Body of pancreas (tissue), 4 donors: ENCODE data around the gene ANKRD28. TPM values are rescaled to one million over a fixed set of nuclear protein-coding genes. Genes with fewer than 3 reads are reported as not detected.
"Not testable (repeated sequence)": the region's sequence is repeated elsewhere in the genome, so short reads cannot be mapped to it uniquely, and the experiment has no call there.

Experiments used
- ATAC-seq: fragments of 150-250 bp; one replicate; pipeline ENCODE4 v1.9.1; 2016
- DNase-seq, 4 donors: peaks; one replicate each; pipeline ENCODE4 v3.0.0-alpha.2; 2019
- H3K27ac ChIP-seq, 4 donors: fragments of 200-600 bp; sonication (generic); 1 replicate in 3 of 4; 2 replicates in 1 of 4; pipeline versions ENCODE4 v1.5.1 to v1.6.1; 2016 to 2019; ENCODE audit warnings: mild to moderate bottlenecking in 1 of 4, mixed read lengths in 1 of 4, moderate library complexity in 1 of 4
- H3K27me3 ChIP-seq, 2 donors: fragments of 200-600 bp; sonication (generic); one replicate each; pipeline ENCODE4 v1.6.0; 2016; ENCODE audit warnings: mild to moderate bottlenecking in 1 of 2
- H3K36me3 ChIP-seq, 2 donors: fragments of 200-600 bp; sonication (generic); replicated peaks in 1 of 2; 2 replicates each; pipeline ENCODE4 v1.5.1; 2016; ENCODE audit warnings: low read depth in 2 of 2; ENCODE audit not compliant: insufficient read depth in 1 of 2
- H3K4me1 ChIP-seq: fragments of 200-600 bp; sonication (generic); one replicate; pipeline ENCODE4 v1.6.0; 2016
- H3K4me3 ChIP-seq, 2 donors: fragments of 200-600 bp; sonication (generic); 1 replicate in 1 of 2; 2 replicates in 1 of 2; pipeline ENCODE4 v1.5.1; 2016 to 2019
- H3K9me3 ChIP-seq, 3 donors: fragments of 200-600 bp; sonication (generic); 1 replicate in 2 of 3; 2 replicates in 1 of 3; pipeline ENCODE4 v1.5.1; 2016
- POLR2A ChIP-seq, 3 donors: fragments of 450-650 bp; IDR thresholded peaks; one replicate each; pipeline ENCODE4 v1.6.1; 2016; ENCODE audit warnings: antibody characterized with exemption in 3 of 3, mild to moderate bottlenecking in 2 of 3
- WGBS, 2 donors: methylation state at CpG; one replicate each; pipeline ENCODE4 v1.1.5; 2017; 5-methylcytosine and 5-hydroxymethylcytosine counted together
- intact Hi-C: fragments of 100-400 bp; cut with DNase I; formaldehyde crosslinking; loops from one replicate; pipeline ENCODE4 v1.15.1; 2023
- total RNA-seq, 2 donors: library from RNA; depleted of rRNA; stranded (reverse); fragments of >200 nt; gene quantifications; one replicate each; pipeline ENCODE4 v1.1.0, GENCODE V29; 2016
- TF ChIP-seq, protein P1 (sequence below), 7 experiments: fragments of 450-650 bp in 4 of 7; fragments of 200-600 bp in 3 of 7; sonication (generic) in 3 of 7; IDR thresholded peaks; one replicate each; pipeline ENCODE4 v1.5.1; 2016 to 2019; ENCODE audit warnings: antibody characterized with exemption in 7 of 7

ANKRD28 gene
- total RNA-seq, 2 donors from 2014 or later = 26.7 to 37.1 TPM

DNA sequence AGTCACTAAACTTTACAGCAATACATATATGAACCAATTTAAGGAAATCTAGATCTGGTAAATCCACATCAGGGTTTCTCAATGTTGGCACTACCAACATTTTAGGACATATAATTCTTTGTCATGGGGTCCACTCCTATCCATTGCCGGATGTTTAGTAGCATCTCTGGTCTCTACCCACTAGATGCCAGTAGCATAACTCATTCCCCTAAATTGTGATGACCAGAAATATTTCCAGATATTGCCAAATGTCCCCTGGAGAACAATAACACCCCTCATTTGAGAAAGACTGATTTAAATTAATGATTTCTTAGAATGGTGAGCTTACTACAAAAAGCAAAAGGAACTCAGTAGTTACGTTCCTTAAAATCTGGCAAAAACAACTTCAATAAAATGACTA is 23.1 kb upstream of the ANKRD28 start:
- intact Hi-C loops = no loop called here
- H3K4me1 ChIP-seq = peaks cover 27% of the 10 kb centered on the region
- ATAC-seq (no peak), DNase-seq (no peak)
- H3K4me3 ChIP-seq = no peak overlapping the region
- 60 to 63% methylated on average over 2 of the region's 2 CpGs for WGBS, 2 donors
- H3K27me3 ChIP-seq = no peaks in the 10 kb centered on the region
- no peaks in the 10 kb centered on the region for H3K36me3 ChIP-seq
- H3K9me3 ChIP-seq = no peaks in the 10 kb centered on the region
- no peak overlapping the region for H3K27ac ChIP-seq
- no peak for TF ChIP-seq POLR2A (IDR thresholded peaks at IDR 0.05)
- TF ChIP-seq, protein P1, sequence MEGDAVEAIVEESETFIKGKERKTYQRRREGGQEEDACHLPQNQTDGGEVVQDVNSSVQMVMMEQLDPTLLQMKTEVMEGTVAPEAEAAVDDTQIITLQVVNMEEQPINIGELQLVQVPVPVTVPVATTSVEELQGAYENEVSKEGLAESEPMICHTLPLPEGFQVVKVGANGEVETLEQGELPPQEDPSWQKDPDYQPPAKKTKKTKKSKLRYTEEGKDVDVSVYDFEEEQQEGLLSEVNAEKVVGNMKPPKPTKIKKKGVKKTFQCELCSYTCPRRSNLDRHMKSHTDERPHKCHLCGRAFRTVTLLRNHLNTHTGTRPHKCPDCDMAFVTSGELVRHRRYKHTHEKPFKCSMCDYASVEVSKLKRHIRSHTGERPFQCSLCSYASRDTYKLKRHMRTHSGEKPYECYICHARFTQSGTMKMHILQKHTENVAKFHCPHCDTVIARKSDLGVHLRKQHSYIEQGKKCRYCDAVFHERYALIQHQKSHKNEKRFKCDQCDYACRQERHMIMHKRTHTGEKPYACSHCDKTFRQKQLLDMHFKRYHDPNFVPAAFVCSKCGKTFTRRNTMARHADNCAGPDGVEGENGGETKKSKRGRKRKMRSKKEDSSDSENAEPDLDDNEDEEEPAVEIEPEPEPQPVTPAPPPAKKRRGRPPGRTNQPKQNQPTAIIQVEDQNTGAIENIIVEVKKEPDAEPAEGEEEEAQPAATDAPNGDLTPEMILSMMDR (IDR thresholded peaks at IDR 0.05) = no peak

- ATAC-seq (no peak), DNase-seq (no peak)
- H3K27me3 ChIP-seq = no peaks in the 10 kb centered on the region
- H3K4me3 ChIP-seq = no peak overlapping the region
- H3K9me3 ChIP-seq = no peaks in the 10 kb centered on the region
- H3K36me3 ChIP-seq = no peaks in the 10 kb centered on the region
- intact Hi-C loops = loop anchor here (10.0 kb wide), 2 partner anchors 355 to 425 kb away; partner anchors contain the start of gene GALNT15
- TF ChIP-seq, protein P1 (IDR thresholded peaks at IDR 0.05) = no peak
- no peak for TF ChIP-seq POLR2A (IDR thresholded peaks at IDR 0.05)
- peaks cover 34% of the 10 kb centered on the region for H3K4me1 ChIP-seq
- H3K27ac ChIP-seq = no peak overlapping the region
Measured at GRCh38 chr3:15819576-15819975, 21.8 kb upstream of the ANKRD28 start.

GRCh38 chr3:15819043-15819442 is 21.3 kb upstream of the ANKRD28 start:
- no peak for ATAC-seq
- H3K9me3 ChIP-seq = no peaks in the 10 kb centered on the region
- H3K4me1 ChIP-seq = peaks cover 34% of the 10 kb centered on the region
- no peaks in the 10 kb centered on the region for H3K36me3 ChIP-seq
- no peak for DNase-seq
- TF ChIP-seq POLR2A (IDR thresholded peaks at IDR 0.05) = no peak
- TF ChIP-seq, protein P1 (IDR thresholded peaks at IDR 0.05) = no peak
- 94% methylated on average over 2 of the region's 2 CpGs for WGBS, 2 donors
- no peak overlapping the region for H3K27ac ChIP-seq
- H3K27me3 ChIP-seq = no peaks in the 10 kb centered on the region
- H3K4me3 ChIP-seq = no peak overlapping the region
- intact Hi-C loops = loop anchor here (10.0 kb wide), 2 partner anchors 356 to 426 kb away; partner anchors contain the start of gene GALNT15

DNA sequence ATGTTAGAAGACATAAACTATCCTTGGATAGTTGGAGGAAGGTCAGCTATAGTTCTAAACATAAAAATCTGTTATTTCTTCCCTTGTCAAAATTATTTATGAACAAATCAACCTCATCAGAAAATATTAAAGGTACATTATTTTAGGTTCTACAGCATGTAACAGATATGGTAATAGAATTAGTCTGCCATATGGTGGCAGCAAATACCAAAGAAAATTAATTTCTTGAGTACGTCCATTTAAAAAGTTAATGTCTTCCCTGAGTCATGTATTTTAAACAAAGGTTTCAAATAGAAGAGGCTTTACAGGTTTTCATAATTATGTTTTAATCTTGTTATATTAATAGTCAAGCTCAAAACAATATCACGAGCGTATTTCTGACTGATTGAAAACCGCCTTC is 17.9 kb upstream of the ANKRD28 start:
- Histone ChIP-seq H3K9me3 (no peaks in the 10 kb centered on the region), H3K27ac (no peak overlapping the region), H3K27me3 (no peaks in the 10 kb centered on the region), H3K36me3 (no peaks in the 10 kb centered on the region), H3K4me1 (peaks cover 37% of the 10 kb centered on the region), H3K4me3 (no peak overlapping the region)
- TF ChIP-seq, protein P1 (IDR thresholded peaks at IDR 0.05) = peak in 6 of 7 experiments; percentile 16 to 55 (median 50)
- no peak for TF ChIP-seq POLR2A (IDR thresholded peaks at IDR 0.05)
- WGBS, 2 donors = 21 to 23% methylated on average over 4 of the region's 4 CpGs
- DNase-seq (no peak), ATAC-seq (peak; percentile 50)
- intact Hi-C loops = loop anchor here (10.0 kb wide), 2 partner anchors 359 to 429 kb away; partner anchors contain the start of gene GALNT15

DNA sequence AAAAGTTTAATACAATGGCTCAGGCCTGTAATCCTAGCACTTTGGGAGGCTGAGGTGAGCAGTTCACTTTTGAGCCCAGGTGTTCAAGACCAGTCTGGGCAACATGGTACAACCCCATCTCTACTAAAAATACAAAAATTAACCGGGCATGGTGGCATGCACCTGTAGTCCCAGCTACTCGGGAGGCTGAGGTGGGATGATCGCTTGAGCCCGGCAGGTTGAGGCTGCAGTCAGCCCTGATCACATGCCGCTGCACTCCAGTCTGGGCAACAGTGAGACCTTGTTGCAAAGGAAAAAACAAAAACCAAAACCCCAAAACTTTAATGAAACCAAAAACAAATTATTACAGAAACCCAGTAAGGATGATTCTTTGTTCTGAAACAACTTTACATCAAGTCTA is 15.3 kb upstream of the ANKRD28 start:
- ATAC-seq, DNase-seq, H3K27ac ChIP-seq, H3K9me3 ChIP-seq, H3K4me3 ChIP-seq, H3K36me3 ChIP-seq, H3K27me3 ChIP-seq: not testable (repeated sequence)
- H3K4me1 ChIP-seq = peaks cover 23% of the 10 kb centered on the region
- intact Hi-C loops = loop anchor here (10.0 kb wide), 2 partner anchors 362 to 432 kb away; partner anchors contain the start of gene GALNT15
- 90 to 94% methylated on average over 5 of the region's 5 CpGs for WGBS, 2 donors
